ENCODE measurements around the gene MAP3K12.

DNA sequence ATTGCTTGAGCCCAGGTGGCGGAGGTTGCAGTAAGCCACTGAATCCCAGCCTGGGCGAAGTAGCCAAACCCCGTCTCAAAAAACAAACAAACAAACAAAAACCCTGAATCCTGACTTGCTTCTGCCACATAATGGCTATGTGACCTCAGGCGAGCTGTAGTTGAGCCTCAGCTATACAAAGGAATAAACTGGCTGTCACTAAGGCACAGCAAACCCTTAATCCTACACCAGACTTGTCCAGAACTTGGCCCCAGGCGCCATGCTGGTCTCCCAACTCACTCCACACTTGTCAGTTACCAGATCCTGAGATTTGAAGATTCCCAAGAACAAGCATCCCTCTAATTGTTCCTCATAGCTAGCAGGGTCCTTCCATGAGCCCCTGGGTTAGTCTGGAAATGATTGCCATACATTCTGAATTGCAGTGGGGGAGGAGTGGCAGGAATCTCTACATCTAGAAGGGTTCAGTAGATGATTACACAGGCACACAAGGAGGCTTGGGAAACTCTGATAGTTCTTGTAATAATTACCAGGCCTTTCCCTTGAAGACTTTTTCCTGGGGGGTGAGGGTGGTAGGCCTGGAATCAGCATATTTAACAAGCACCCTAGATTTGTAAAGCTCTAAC lies 9.9 kb downstream of the MAP3K12 start:
- TF ChIP-seq, protein P1, sequence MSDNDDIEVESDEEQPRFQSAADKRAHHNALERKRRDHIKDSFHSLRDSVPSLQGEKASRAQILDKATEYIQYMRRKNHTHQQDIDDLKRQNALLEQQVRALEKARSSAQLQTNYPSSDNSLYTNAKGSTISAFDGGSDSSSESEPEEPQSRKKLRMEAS (IDR thresholded peaks at IDR 0.05; ENCODE audit: low read depth, low read length): no peak
- TF ChIP-seq HDGF (IDR thresholded peaks at IDR 0.05): no peak
- no peak for TF ChIP-seq POLR2AphosphoS5 (IDR thresholded peaks at IDR 0.05; ENCODE audit: low read length)
